CD4-positive, alpha-beta T cell treated with Interleukin-17A for 4 hours (primary cell): Measurements from ENCODE around the gene PSG5.
"Not testable (repeated sequence)": the region's sequence is repeated elsewhere in the genome, so short reads cannot be mapped to it uniquely, and the experiment has no call there.

ENCODE experiments used
- DNase-seq: peaks from one replicate; pipeline ENCODE4 v3.0.0-alpha.2; 2020; ENCODE audit warnings: mixed read lengths

PSG5 gene

GRCh38 chr19:43186311-43186935, at the start of gene PSG5:
TSS of gene PSG5 (minus strand) at chr19:43186536. CDS start at chr19:43186405, 131 bp downstream.
- not testable (repeated sequence) for DNase-seq

- DNase-seq: not testable (repeated sequence)
These were observed 49.4 kb upstream of the PSG5 start for GRCh38 chr19:43235686-43236085.

GRCh38 chr19:43229315-43229714, 43.0 kb upstream of the PSG5 start:
- no peak for DNase-seq

GRCh38 chr19:43228730-43229129, 42.4 kb upstream of the PSG5 start:
- DNase-seq: peak; percentile 2

GRCh38 chr19:43226986-43227385, 40.6 kb upstream of the PSG5 start:
- DNase-seq: not testable (repeated sequence)

GRCh38 chr19:43224855-43225253, 38.5 kb upstream of the PSG5 start:
- no peak for DNase-seq

GRCh38 chr19:43224201-43224854, 38.0 kb upstream of the PSG5 start:
- not testable (repeated sequence) for DNase-seq

- not testable (repeated sequence) for DNase-seq
These were observed 35.6 kb upstream of the PSG5 start for GRCh38 chr19:43221891-43222290.

- not testable (repeated sequence) for DNase-seq
These were observed 32.8 kb upstream of the PSG5 start for GRCh38 chr19:43219136-43219535.

GRCh38 chr19:43215881-43216280, 29.5 kb upstream of the PSG5 start:
- not testable (repeated sequence) for DNase-seq

GRCh38 chr19:43207991-43208390, 21.7 kb upstream of the PSG5 start:
- no peak for DNase-seq

- DNase-seq: peak; percentile 7
These were observed 20.8 kb upstream of the PSG5 start for GRCh38 chr19:43207174-43207573.

- not testable (repeated sequence) for DNase-seq
These were observed 19.3 kb upstream of the PSG5 start, which contains the start of gene PSG4 for GRCh38 chr19:43205471-43206105. TSS of gene PSG4 (minus strand) at chr19:43205638. CDS start at chr19:43205536, 102 bp downstream.

- DNase-seq: not testable (repeated sequence)
These were observed 17.3 kb upstream of the PSG5 start for GRCh38 chr19:43203611-43204010.

GRCh38 chr19:43201891-43202290, 15.6 kb upstream of the PSG5 start:
- DNase-seq: not testable (repeated sequence)

GRCh38 chr19:43201337-43201801, 15.0 kb upstream of the PSG5 start:
- not testable (repeated sequence) for DNase-seq

GRCh38 chr19:43198686-43199419, 12.5 kb upstream of the PSG5 start:
- not testable (repeated sequence) for DNase-seq

- not testable (repeated sequence) for DNase-seq
These were observed 11.5 kb upstream of the PSG5 start for GRCh38 chr19:43197666-43198397.

GRCh38 chr19:43194397-43194796, 8.1 kb upstream of the PSG5 start:
- not testable (repeated sequence) for DNase-seq

GRCh38 chr19:43192381-43193155, 6.2 kb upstream of the PSG5 start:
- DNase-seq: not testable (repeated sequence)

GRCh38 chr19:43188092-43188491, 1.8 kb upstream of the PSG5 start:
- DNase-seq: not testable (repeated sequence)
